ENCODE measurements around the gene NOL12. TPM values are rescaled to one million over a fixed set of nuclear protein-coding genes. Genes with fewer than 3 reads are reported as not detected.
"Not testable (repeated sequence)": the region's sequence is repeated elsewhere in the genome, so short reads cannot be mapped to it uniquely, and the experiment has no call there.

Gene NOL12
- total RNA-seq, 1 experiment from 2014 or later: 47.1 TPM

GRCh38 chr22:37650463-37651136 is 35.5 kb upstream of the NOL12 start:
- Mint-ChIP-seq H3K27me3 (ENCODE audit: insufficient read depth, unreplicated experiment) (no peaks in the 10 kb centered on the region), H3K9me3 (ENCODE audit: unreplicated experiment) (no peaks in the 10 kb centered on the region), H3K36me3 (ENCODE audit: insufficient read depth, unreplicated experiment) (no peaks in the 10 kb centered on the region), H3K27ac (ENCODE audit: low read depth, unreplicated experiment) (no peak overlapping the region), H3K4me3 (ENCODE audit: unreplicated experiment) (no peak overlapping the region), H3K4me1 (ENCODE audit: insufficient read depth, unreplicated experiment) (no peaks in the 10 kb centered on the region)
- POLR2A ChIA-PET: interaction anchor here (1.2 kb wide), 1 partner anchor 8 kb away, joined by 6 read pairs; the partner anchor contains the start of gene PDXP
- intact Hi-C loops (cut with micrococcal nuclease): no loop called here
- CTCF ChIA-PET: interaction anchor here (1.2 kb wide), 1 partner anchor 18 kb away, joined by 5 read pairs; no protein-coding TSS in a partner anchor
- TF ChIP-seq CTCF (IDR thresholded peaks at IDR 0.05; ENCODE audit: unreplicated experiment): no peak
- no TSS peak for BruUV-seq (replicated peaks)
- DNase-seq (ENCODE audit: unreplicated experiment): no peak

- Mint-ChIP-seq H3K9me3 (ENCODE audit: unreplicated experiment) (no peaks in the 10 kb centered on the region), H3K27me3 (ENCODE audit: insufficient read depth, unreplicated experiment) (no peaks in the 10 kb centered on the region), H3K36me3 (ENCODE audit: insufficient read depth, unreplicated experiment) (peaks cover 6% of the 10 kb centered on the region), H3K4me3 (ENCODE audit: unreplicated experiment) (no peak overlapping the region), H3K4me1 (ENCODE audit: insufficient read depth, unreplicated experiment) (peaks cover 14% of the 10 kb centered on the region), H3K27ac (ENCODE audit: low read depth, unreplicated experiment) (no peak overlapping the region)
- TF ChIP-seq CTCF (IDR thresholded peaks at IDR 0.05; ENCODE audit: unreplicated experiment): no peak
- ChIA-PET CTCF (interaction anchor here (0.7 to 2.5 kb wide), 3 partner anchors 11 to 26 kb away, joined by 3 to 7 read pairs (median 3); no protein-coding TSS in a partner anchor), POLR2A (no interaction called here)
- intact Hi-C loops (cut with micrococcal nuclease): no loop called here
- no TSS peak for BruUV-seq (replicated peaks)
- DNase-seq (ENCODE audit: unreplicated experiment): no peak
Measured at GRCh38 chr22:37654563-37655251, 31.4 kb upstream of the NOL12 start.

- TF ChIP-seq CTCF (IDR thresholded peaks at IDR 0.05; ENCODE audit: unreplicated experiment): no peak
- Mint-ChIP-seq H3K36me3 (ENCODE audit: insufficient read depth, unreplicated experiment) (peaks cover 6% of the 10 kb centered on the region), H3K4me1 (ENCODE audit: insufficient read depth, unreplicated experiment) (peaks cover 16% of the 10 kb centered on the region), H3K4me3 (ENCODE audit: unreplicated experiment) (no peak overlapping the region), H3K27ac (ENCODE audit: low read depth, unreplicated experiment) (no peak overlapping the region), H3K27me3 (ENCODE audit: insufficient read depth, unreplicated experiment) (no peaks in the 10 kb centered on the region), H3K9me3 (ENCODE audit: unreplicated experiment) (no peaks in the 10 kb centered on the region)
- CTCF ChIA-PET: interaction anchor here (1.1 to 2.5 kb wide), 2 partner anchors 11 to 26 kb away, joined by 3 to 7 read pairs; no protein-coding TSS in a partner anchor
- no peak for DNase-seq (ENCODE audit: unreplicated experiment)
- POLR2A ChIA-PET: no interaction called here
- BruUV-seq (replicated peaks): no TSS peak
- intact Hi-C loops (cut with micrococcal nuclease): no loop called here
Measured at GRCh38 chr22:37655252-37655563, 30.9 kb upstream of the NOL12 start.

DNA sequence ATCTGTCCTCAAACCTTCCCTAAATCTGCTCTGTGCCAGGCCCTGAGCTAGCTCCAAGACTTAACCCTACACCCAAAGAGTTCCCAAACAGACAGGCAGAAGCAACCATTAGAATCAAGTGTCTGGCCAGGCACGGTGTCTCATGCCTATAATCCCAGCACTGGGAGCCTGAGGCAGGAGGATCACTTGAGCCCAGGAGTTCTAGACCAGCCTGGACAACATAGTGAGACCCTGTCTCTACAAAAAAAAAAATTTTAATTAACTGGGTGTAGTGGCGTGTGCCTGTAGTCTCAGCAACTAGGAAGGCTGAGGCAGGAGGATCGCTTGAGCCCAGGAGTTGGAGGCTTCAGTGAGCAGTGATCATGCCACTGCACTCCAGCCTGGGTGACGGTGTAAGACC is 29.6 kb upstream of the NOL12 start:
- intact Hi-C loops (cut with micrococcal nuclease); DNase-seq (ENCODE audit: unreplicated experiment); H3K27me3 Mint-ChIP-seq (ENCODE audit: insufficient read depth, unreplicated experiment); BruUV-seq (replicated peaks); H3K27ac Mint-ChIP-seq (ENCODE audit: low read depth, unreplicated experiment); H3K4me3 Mint-ChIP-seq (ENCODE audit: unreplicated experiment); H3K36me3 Mint-ChIP-seq (ENCODE audit: insufficient read depth, unreplicated experiment); H3K9me3 Mint-ChIP-seq (ENCODE audit: unreplicated experiment): not testable (repeated sequence)
- ChIA-PET CTCF (interaction anchor here (0.6 to 2.5 kb wide), 3 partner anchors 13 to 229 kb away, joined by 4 to 44 read pairs (median 7); no protein-coding TSS in a partner anchor), POLR2A (interaction anchor here (1.1 to 3.1 kb wide), 3 partner anchors 30 to 151 kb away, joined by 3 to 13 read pairs (median 6); partner anchors contain the start of genes GCAT and NOL12)
- H3K4me1 Mint-ChIP-seq (ENCODE audit: insufficient read depth, unreplicated experiment): peaks cover 22% of the 10 kb centered on the region

All from MCF 10A (cell line).